ENCODE results near the gene GLIS1.
"Not testable (repeated sequence)": the region's sequence is repeated elsewhere in the genome, so short reads cannot be mapped to it uniquely, and the experiment has no call there.

The GLIS1 gene

GRCh38 chr1:53654216-53655210, 84.5 kb downstream of the GLIS1 start:
- DNase-seq (ENCODE audit: low spot score) = no peak

- no peak for DNase-seq (ENCODE audit: low spot score)
Measured at GRCh38 chr1:53653631-53654030, 85.3 kb downstream of the GLIS1 start.

GRCh38 chr1:53653200-53653575, 85.8 kb downstream of the GLIS1 start:
- DNase-seq (ENCODE audit: low spot score) = no peak

GRCh38 chr1:53652441-53653199, 86.3 kb downstream of the GLIS1 start:
- no peak for DNase-seq (ENCODE audit: low spot score)

DNA sequence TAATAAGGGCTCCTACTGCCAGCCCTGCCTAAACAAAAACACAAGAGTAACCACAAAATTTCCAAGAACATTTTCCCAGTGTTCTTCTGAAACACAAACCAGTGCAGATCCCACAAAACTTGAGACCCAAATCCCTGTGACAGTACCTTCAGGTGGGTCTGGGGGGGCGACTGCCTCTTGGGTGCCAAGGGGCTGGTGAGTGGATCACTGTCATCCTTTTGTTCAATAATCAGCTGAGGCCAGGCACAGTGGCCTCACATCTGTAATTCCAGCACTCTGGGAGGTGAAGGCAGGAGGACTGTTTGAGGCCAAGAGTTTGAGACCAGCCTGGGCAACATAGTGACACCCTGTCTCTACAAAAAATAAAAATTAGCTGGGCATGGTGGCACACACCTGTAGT, 87.6 kb downstream of the GLIS1 start:
- DNase-seq (ENCODE audit: low spot score) = no peak

- no peak for DNase-seq (ENCODE audit: low spot score)
Measured at GRCh38 chr1:53648516-53648915, 90.4 kb downstream of the GLIS1 start.

- DNase-seq (ENCODE audit: low spot score) = not testable (repeated sequence)
Measured at GRCh38 chr1:53647915-53648314, 91.0 kb downstream of the GLIS1 start.

DNA sequence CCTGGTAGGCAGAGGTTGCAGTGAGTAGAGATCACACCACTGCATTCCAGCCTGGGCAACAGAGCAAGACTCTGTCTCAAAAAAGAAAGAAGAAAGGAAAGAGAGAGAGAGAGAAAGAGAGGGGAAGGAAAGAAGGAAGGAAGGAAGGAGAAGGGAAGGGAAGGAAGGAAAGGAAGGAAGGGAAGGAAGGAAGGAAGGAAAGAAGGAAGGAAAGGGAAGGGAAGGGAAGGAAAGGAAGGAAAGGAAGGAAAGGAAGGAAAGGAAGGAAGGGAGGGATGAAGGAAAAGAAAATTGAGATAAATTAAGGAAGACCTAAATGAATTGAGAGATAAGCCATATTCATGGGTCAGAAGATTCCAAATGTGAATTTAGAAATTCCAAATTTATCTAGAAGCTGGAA, 92.2 kb downstream of the GLIS1 start:
- no peak for DNase-seq (ENCODE audit: low spot score)

GRCh38 chr1:53645690-53646078, 93.3 kb downstream of the GLIS1 start:
- no peak for DNase-seq (ENCODE audit: low spot score)

DNA sequence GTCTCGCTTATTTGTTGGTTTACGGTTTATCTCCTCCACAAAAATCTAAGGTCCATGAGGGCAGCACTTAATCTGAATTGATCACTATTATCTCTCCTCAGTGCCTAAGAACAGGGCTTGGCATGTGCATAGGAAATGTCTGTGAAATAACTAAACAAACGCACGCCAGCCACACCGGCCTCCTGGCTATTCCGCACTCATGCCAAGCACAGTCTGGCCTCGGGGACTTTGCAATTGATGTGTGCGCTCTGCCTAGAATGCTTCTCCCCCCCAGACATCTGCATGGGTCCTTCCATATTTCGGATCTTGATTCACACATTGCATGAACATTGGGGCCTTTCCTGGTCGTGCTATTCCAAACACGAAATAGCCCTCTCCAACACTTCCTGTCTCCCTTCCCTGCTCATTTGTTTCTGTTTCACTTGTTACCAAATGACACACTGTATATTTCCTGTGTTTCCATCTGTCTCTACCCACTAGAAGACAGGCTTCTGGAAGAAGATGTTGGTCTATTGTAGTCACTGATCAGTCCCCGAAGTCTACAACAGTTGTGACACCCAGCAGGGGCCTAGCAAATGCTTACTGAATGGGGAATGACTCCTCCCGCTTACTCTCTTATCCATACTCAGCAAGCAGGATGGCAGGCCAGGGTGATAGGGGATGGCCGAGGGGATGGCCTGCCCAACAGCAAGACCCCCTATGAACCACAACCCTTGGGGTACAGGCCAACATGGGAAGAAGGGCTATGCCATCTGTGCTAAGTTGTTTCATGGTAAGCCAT, 93.9 kb downstream of the GLIS1 start:
- DNase-seq (ENCODE audit: low spot score) = no peak

DNA sequence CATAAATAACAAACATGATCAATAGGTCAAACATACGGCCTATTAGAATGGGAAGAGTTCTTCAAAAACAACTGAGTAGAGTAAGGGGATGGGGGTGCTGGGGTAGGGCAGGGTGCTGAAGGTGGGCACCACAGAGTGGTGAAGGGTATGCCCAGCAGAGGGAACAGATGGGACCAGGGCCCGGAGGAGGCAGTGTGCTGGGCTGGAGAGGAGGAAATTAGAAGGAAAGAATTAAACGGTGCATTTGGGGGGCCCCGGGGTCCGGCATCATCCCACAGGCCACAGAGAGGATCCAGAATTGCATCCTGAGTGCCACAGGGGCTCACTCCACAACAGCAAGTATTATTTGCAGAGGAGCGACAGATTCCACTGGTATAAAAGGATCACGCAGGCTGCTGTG, 94.5 kb downstream of the GLIS1 start:
- DNase-seq (ENCODE audit: low spot score) = no peak

DNA sequence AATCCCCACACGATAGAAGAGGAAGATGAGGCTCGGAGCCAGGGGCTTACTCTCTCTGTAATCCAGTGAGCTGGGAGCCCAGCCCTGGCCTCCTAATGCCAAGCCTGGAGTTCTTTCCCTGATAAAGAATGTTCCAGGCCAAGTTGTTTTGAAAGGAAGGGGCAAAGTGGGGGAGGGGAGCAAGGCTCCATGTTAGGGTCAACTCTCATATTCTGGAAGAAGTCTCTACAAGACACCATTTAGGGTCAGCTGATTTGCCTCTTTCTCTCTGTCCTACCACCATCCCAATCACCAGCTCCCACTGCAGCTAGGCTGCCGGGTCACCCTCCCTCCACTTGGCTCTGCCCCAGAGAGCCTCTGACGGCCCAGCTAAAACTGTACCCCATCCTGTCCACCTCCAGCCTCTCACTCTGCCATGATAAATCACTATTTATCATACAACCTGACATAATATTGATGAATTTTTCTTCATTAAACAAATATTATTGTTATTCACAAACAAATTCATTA, 95.0 kb downstream of the GLIS1 start:
- DNase-seq (ENCODE audit: low spot score) = no peak

GRCh38 chr1:53643041-53643880, 95.7 kb downstream of the GLIS1 start:
- DNase-seq (ENCODE audit: low spot score) = no peak

GRCh38 chr1:53642607-53643006, 96.4 kb downstream of the GLIS1 start:
- DNase-seq (ENCODE audit: low spot score) = no peak

GRCh38 chr1:53642215-53642555, 96.8 kb downstream of the GLIS1 start:
- DNase-seq (ENCODE audit: low spot score) = no peak

DNA sequence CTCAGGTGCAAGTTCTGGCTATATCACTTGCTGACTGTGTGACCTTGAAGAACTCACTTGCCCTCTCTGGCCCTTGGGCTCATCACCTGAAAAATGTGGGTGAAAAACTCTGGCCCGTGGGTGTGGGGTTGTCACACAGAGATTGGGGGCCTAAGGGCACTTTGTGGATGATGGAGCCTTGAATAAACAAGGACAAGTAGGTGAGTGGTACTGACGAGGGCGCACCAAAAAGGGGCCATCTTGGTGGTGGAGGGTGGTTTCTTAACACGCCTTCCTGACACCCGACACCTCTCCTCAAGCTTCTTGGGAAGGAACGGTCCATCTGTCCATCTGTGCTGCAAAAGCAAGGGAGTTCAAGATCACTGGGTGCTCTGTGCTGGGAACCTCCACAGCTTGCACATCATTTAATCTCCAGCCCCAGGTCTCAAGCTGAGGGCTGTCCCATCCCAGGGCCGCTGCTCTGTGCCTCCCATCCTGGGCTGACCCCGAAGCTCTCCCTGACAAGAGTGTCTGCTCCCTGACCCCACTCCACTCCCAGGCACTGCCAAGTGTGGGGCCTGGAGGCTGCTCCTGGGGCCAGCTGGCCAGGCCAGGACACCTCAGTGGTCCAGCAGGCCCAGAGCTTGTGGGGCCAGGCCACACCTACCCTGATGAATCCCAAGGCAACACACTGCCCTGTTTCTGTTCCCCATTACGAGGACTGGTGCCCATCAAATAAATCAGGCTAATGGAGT, 97.3 kb downstream of the GLIS1 start:
- no peak for DNase-seq (ENCODE audit: low spot score)

DNA sequence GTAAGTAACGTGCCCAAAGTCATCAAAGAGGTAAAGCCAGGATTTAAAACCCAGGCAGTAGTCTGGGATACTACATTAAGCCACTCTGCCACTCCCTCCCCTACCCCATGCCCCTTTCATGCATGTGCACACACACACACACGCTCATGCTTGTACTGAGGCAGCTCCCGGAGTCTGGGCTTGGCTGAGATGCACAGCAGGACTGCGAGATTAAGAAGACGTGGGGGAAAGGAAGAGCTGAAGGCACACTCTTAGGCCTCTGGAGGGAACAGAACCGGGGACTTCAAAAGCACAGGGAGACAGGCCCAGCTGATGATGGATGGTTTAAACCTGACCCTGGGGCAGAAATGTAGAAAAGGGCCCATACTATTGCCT, 98.3 kb downstream of the GLIS1 start:
- no peak for DNase-seq (ENCODE audit: low spot score)

DNA sequence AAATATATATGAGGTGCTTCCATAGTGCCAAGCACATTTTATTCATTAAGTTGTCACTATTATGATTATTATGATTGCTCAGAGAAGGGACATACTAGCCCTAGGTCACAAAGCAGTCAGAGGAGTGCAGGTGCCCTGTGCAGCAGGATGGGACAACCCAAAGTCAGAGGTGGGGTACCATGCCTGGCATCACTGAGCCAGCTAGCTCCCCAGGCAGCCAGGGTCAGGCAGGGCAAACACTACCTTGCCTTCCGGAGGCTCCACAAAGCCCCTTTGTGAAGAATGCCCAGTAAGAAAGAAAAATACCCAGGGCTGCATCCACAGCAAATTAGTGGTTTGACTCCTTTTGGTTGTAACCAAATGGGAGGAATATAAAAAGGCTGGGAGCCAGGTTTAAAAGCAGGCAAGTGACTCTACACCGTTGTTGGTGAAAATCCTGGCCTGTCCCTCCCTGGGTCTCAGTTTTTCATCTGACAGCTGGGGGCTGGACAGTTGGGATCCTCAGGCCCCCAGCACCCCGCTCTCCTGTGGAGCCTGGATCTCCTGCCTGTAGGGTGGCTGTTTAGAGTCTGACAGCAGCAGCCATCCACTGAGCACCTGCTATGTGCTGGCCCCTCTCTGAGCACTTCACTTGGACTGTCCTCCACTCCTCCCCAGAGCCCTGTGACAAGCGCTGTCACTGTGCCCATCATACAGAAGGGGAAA, 98.8 kb downstream of the GLIS1 start:
- DNase-seq (ENCODE audit: low spot score) = no peak

GRCh38 chr1:53639251-53639763, 99.7 kb downstream of the GLIS1 start:
- DNase-seq (ENCODE audit: low spot score) = no peak

Data from putamen (tissue), 1 donor.